ENCODE results near the gene SLC4A1.
A peak's percentile ranks its signal among the peaks of the same experiment; 100 is the strongest.

Gene SLC4A1

DNA sequence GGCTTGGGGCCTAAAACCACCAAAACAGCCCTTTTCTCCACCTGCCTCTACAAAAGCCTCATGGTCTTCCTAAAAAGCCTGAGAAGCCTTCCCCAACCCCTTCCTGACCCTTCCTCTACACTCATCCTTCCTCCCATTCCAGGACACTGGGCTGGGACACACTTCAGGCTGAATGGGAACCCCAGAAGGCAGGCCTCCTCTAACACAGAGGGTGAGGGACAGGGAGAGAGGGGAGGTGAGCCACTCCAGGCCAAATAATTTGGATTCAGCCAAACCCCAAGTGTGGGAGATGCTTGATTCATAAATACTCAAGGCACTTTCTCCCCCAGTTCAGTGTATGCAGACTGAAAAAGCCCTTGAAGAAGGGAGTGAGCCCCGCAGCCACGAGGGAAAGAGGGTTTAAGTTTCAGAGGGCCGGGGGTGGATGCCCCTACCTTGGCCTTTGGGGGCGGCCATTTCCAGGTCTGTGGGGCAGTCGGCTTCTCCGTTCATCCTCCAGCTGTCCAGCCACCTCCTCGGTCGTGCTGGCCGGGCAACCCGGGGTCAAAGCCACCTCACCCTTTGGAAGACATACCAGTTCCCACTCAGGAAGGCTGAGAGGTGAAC, 50.1 kb downstream of the SLC4A1 start:
- peaks cover 56% of the 10 kb centered on the region for H3K79me2 ChIP-seq (ENCODE audit: low read length)
- peak; percentile 30 for DNase-seq
- H2AFZ ChIP-seq (ENCODE audit: low read length), result no peak overlapping the region
- peaks cover 14% of the 10 kb centered on the region for H3K36me3 ChIP-seq (replicated peaks; ENCODE audit: insufficient read depth, low read length)
- no peak for TF ChIP-seq EZH2 (optimal IDR thresholded peaks at IDR 0.05; ENCODE audit: low read depth, low read length)
- TF ChIP-seq, protein P1, sequence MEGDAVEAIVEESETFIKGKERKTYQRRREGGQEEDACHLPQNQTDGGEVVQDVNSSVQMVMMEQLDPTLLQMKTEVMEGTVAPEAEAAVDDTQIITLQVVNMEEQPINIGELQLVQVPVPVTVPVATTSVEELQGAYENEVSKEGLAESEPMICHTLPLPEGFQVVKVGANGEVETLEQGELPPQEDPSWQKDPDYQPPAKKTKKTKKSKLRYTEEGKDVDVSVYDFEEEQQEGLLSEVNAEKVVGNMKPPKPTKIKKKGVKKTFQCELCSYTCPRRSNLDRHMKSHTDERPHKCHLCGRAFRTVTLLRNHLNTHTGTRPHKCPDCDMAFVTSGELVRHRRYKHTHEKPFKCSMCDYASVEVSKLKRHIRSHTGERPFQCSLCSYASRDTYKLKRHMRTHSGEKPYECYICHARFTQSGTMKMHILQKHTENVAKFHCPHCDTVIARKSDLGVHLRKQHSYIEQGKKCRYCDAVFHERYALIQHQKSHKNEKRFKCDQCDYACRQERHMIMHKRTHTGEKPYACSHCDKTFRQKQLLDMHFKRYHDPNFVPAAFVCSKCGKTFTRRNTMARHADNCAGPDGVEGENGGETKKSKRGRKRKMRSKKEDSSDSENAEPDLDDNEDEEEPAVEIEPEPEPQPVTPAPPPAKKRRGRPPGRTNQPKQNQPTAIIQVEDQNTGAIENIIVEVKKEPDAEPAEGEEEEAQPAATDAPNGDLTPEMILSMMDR (IDR thresholded peaks at IDR 0.05; ENCODE audit: low read length), result no peak
- TF ChIP-seq EZH2phosphoT487 (IDR thresholded peaks at IDR 0.05; ENCODE audit: low read length), result no peak
- H3K9ac ChIP-seq (ENCODE audit: low read length), result peak overlapping the region; percentile 89
- peaks cover 18% of the 10 kb centered on the region for H3K4me1 ChIP-seq (ENCODE audit: low read length)
- peaks cover 30% of the 10 kb centered on the region; the same call in 1 of the 2 replicates for H3F3A ChIP-seq (ENCODE audit: insufficient read depth, low read length)
- no peaks in the 10 kb centered on the region for H4K20me1 ChIP-seq (ENCODE audit: insufficient read depth, low read length)
- no peaks in the 10 kb centered on the region for H3K9me3 ChIP-seq (replicated peaks; ENCODE audit: insufficient read depth, low read length)
- H3K4me3 ChIP-seq (ENCODE audit: low read length), result peak overlapping the region; percentile 71
- peak overlapping the region; percentile 95 for H3K4me2 ChIP-seq (ENCODE audit: low read depth, low read length)
- H3K9me2 ChIP-seq (replicated peaks; ENCODE audit: insufficient read depth, low read length), result no peaks in the 10 kb centered on the region
- H3K27ac ChIP-seq (ENCODE audit: low read length), result peak overlapping the region; percentile 61; the same call in 1 of the 2 replicates
- no peaks in the 10 kb centered on the region for H3K27me3 ChIP-seq (replicated peaks; ENCODE audit: insufficient read depth, low read length)

DNA sequence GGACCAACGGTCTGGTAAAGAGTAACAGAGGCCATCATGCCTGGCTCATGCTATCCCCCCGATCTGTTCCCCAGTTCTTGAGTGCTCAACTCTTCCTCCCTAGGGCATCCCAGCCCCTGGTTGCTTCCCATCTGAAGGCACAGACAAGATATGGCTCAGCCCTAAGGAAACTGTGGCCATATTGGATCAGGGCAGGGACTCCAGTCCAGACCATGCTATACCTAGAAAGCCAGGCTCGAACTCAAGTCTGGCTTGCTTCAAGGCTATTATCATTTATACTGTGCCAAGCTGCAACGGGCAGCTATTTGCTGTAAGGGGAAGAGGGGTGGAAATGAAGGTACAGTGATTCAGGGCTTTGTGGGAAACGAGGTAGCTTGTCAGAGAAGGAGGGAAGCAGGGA, 51.2 kb downstream of the SLC4A1 start:
- DNase-seq, result no peak
- Histone ChIP-seq H2AFZ (ENCODE audit: low read length) (no peak overlapping the region), H3K9me2 (replicated peaks; ENCODE audit: insufficient read depth, low read length) (no peaks in the 10 kb centered on the region), H4K20me1 (ENCODE audit: insufficient read depth, low read length) (no peaks in the 10 kb centered on the region), H3K36me3 (replicated peaks; ENCODE audit: insufficient read depth, low read length) (peaks cover 14% of the 10 kb centered on the region), H3K4me3 (ENCODE audit: low read length) (peak overlapping the region; percentile 71), H3K27ac (ENCODE audit: low read length) (peak overlapping the region; percentile 61; the same call in 1 of the 2 replicates), H3F3A (ENCODE audit: insufficient read depth, low read length) (peaks cover 27% of the 10 kb centered on the region; the same call in 1 of the 2 replicates), H3K79me2 (ENCODE audit: low read length) (peaks cover 52% of the 10 kb centered on the region), H3K9me3 (replicated peaks; ENCODE audit: insufficient read depth, low read length) (no peaks in the 10 kb centered on the region), H3K9ac (ENCODE audit: low read length) (peak overlapping the region; percentile 89; the same call in 1 of the 2 replicates), H3K4me2 (ENCODE audit: low read depth, low read length) (peak overlapping the region; percentile 95), H3K27me3 (replicated peaks; ENCODE audit: insufficient read depth, low read length) (no peaks in the 10 kb centered on the region), H3K4me1 (ENCODE audit: low read length) (peaks cover 18% of the 10 kb centered on the region)
- no peak for TF ChIP-seq EZH2 (optimal IDR thresholded peaks at IDR 0.05; ENCODE audit: low read depth, low read length)
- no peak for TF ChIP-seq EZH2phosphoT487 (IDR thresholded peaks at IDR 0.05; ENCODE audit: low read length)
- TF ChIP-seq, protein P1 (IDR thresholded peaks at IDR 0.05; ENCODE audit: low read length), result no peak

DNA sequence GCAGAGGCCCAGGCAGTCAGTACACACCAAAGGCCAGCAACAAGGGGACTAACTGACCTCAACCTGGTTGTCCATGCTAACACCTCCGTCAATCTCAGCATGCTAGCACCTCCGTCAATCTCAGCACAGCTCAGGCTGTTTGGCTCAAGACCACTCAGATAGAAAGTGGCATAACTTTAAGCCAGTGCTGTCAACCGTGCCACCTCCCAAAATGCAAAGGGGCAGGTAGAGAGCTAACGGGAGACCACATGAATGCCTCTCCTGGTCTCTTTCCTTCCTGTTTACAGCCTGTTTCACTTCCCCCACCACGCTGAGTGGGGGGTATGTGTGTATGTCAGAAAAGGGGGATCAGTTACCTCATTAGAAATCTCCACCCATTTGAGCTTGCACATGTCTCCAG, 51.8 kb downstream of the SLC4A1 start:
- Histone ChIP-seq H3K9ac (ENCODE audit: low read length) (peak overlapping the region; percentile 89; the same call in 1 of the 2 replicates), H3K4me2 (ENCODE audit: low read depth, low read length) (peak overlapping the region; percentile 95), H3K4me3 (ENCODE audit: low read length) (peak overlapping the region; percentile 71), H3F3A (ENCODE audit: insufficient read depth, low read length) (peaks cover 24% of the 10 kb centered on the region; the same call in 1 of the 2 replicates), H3K27ac (ENCODE audit: low read length) (peak overlapping the region; percentile 61; the same call in 1 of the 2 replicates), H3K9me3 (replicated peaks; ENCODE audit: insufficient read depth, low read length) (no peaks in the 10 kb centered on the region), H3K9me2 (replicated peaks; ENCODE audit: insufficient read depth, low read length) (no peaks in the 10 kb centered on the region), H3K79me2 (ENCODE audit: low read length) (peaks cover 47% of the 10 kb centered on the region), H3K4me1 (ENCODE audit: low read length) (peaks cover 23% of the 10 kb centered on the region), H4K20me1 (ENCODE audit: insufficient read depth, low read length) (no peaks in the 10 kb centered on the region), H3K36me3 (replicated peaks; ENCODE audit: insufficient read depth, low read length) (peaks cover 14% of the 10 kb centered on the region), H2AFZ (ENCODE audit: low read length) (no peak overlapping the region), H3K27me3 (replicated peaks; ENCODE audit: insufficient read depth, low read length) (no peaks in the 10 kb centered on the region)
- TF ChIP-seq, protein P1 (IDR thresholded peaks at IDR 0.05; ENCODE audit: low read length), result no peak
- no peak for TF ChIP-seq EZH2phosphoT487 (IDR thresholded peaks at IDR 0.05; ENCODE audit: low read length)
- no peak for TF ChIP-seq EZH2 (optimal IDR thresholded peaks at IDR 0.05; ENCODE audit: low read depth, low read length)
- DNase-seq, result no peak

Measured in MM.1S (cell line).